SU-DHL-6 (cell line): ENCODE measurements around the gene DUSP6.

ENCODE experiments used
- EZH2phosphoT487 ChIP-seq: fragments of 200-600 bp; sonication (generic), shearing (Covaris generic); conservative IDR thresholded peaks from 2 replicates; pipeline ENCODE4 v1.6.1; 2018; ENCODE audit warnings: mild to moderate bottlenecking, antibody characterized with exemption, low read length, moderate library complexity, mixed read lengths
- TF ChIP-seq, protein P1 (sequence below): fragments of 200-600 bp; sonication (generic); IDR thresholded peaks from one replicate; pipeline ENCODE4 v1.5.1; 2017; ENCODE audit warnings: antibody characterized with exemption, mild to moderate bottlenecking, low read length, moderate library complexity; ENCODE audit not compliant: insufficient read depth, poor library complexity, severe bottlenecking

GRCh38 chr12:89343127-89343526 is 9.2 kb downstream of the DUSP6 start:
- TF ChIP-seq, protein P1, sequence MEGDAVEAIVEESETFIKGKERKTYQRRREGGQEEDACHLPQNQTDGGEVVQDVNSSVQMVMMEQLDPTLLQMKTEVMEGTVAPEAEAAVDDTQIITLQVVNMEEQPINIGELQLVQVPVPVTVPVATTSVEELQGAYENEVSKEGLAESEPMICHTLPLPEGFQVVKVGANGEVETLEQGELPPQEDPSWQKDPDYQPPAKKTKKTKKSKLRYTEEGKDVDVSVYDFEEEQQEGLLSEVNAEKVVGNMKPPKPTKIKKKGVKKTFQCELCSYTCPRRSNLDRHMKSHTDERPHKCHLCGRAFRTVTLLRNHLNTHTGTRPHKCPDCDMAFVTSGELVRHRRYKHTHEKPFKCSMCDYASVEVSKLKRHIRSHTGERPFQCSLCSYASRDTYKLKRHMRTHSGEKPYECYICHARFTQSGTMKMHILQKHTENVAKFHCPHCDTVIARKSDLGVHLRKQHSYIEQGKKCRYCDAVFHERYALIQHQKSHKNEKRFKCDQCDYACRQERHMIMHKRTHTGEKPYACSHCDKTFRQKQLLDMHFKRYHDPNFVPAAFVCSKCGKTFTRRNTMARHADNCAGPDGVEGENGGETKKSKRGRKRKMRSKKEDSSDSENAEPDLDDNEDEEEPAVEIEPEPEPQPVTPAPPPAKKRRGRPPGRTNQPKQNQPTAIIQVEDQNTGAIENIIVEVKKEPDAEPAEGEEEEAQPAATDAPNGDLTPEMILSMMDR = no peak
- no peak for TF ChIP-seq EZH2phosphoT487
